Immature natural killer cell (primary cell): ENCODE measurements around the gene NME4. TPM values are rescaled to one million over a fixed set of nuclear protein-coding genes. Genes with fewer than 3 reads are reported as not detected.
"Not testable (repeated sequence)": the region's sequence is repeated elsewhere in the genome, so short reads cannot be mapped to it uniquely, and the experiment has no call there.

Experiments used
- DNase-seq, 3 donors: peaks; one replicate each; pipeline ENCODE4 v3.0.0; 2022; ENCODE audit warnings: mixed read lengths in 1 of 3
- H3K27ac Mint-ChIP-seq, 6 donors: one replicate each; pipeline ENCODE4 v1.8.0; 2020; ENCODE audit warnings: mixed read lengths in 6 of 6, mild to moderate bottlenecking in 5 of 6, inconsistent platforms in 4 of 6, moderate library complexity in 3 of 6
- H3K27me3 Mint-ChIP-seq, 3 donors: one replicate each; pipeline ENCODE4 v1.8.0; 2020 to 2021; ENCODE audit warnings: low read depth in 3 of 3, mild to moderate bottlenecking in 3 of 3, mixed read lengths in 3 of 3, moderate library complexity in 3 of 3, inconsistent platforms in 1 of 3
- H3K36me3 Mint-ChIP-seq, 3 donors: one replicate each; pipeline ENCODE4 v1.8.0; 2020; ENCODE audit warnings: mixed read lengths in 3 of 3, inconsistent platforms in 2 of 3, mild to moderate bottlenecking in 2 of 3
- H3K4me1 Mint-ChIP-seq, 2 donors: one replicate each; pipeline ENCODE4 v1.8.0; 2020; ENCODE audit warnings: inconsistent platforms in 2 of 2, mild to moderate bottlenecking in 2 of 2, mixed read lengths in 2 of 2, moderate library complexity in 1 of 2
- H3K4me3 Mint-ChIP-seq, 5 donors: one replicate each; pipeline ENCODE4 v1.8.0; 2020; ENCODE audit warnings: mild to moderate bottlenecking in 5 of 5, mixed read lengths in 5 of 5, inconsistent platforms in 3 of 5, moderate library complexity in 3 of 5
- H3K9me3 Mint-ChIP-seq, 6 donors: one replicate each; pipeline ENCODE4 v1.8.0; 2020; ENCODE audit warnings: mild to moderate bottlenecking in 6 of 6, mixed read lengths in 6 of 6, inconsistent platforms in 4 of 6, moderate library complexity in 3 of 6
- polyA plus RNA-seq, 3 donors: library from polyadenylated mRNA; unstranded; fragments of 300-500 nt; fragmentation: Illumina TruSeq; gene quantifications; one replicate each; pipeline ENCODE4 v1.2.3, GENCODE V29; 2021

Gene NME4
- polyA plus RNA-seq, 3 donors from 2014 or later, result 30.4 to 53.7 (median 36.5) TPM

GRCh38 chr16:375927-376816, 20.8 kb upstream of the NME4 start:
- Mint-ChIP-seq H3K36me3 (no peaks in the 10 kb centered on the region), H3K27ac (no peak overlapping the region), H3K27me3 (peaks cover 0 to 3% (median 1%) of the 10 kb centered on the region in 3 donors), H3K4me1 (peaks cover 0 to 13% of the 10 kb centered on the region in 2 donors), H3K9me3 (no peaks in the 10 kb centered on the region), H3K4me3 (no peak overlapping the region)
- DNase-seq, result no peak

GRCh38 chr16:376817-377418, 20.1 kb upstream of the NME4 start:
- Mint-ChIP-seq H3K4me1 (peaks cover 0 to 11% of the 10 kb centered on the region in 2 donors), H3K27me3 (peaks cover 0 to 3% (median 1%) of the 10 kb centered on the region in 3 donors), H3K4me3 (no peak overlapping the region), H3K27ac (no peak overlapping the region), H3K9me3 (no peaks in the 10 kb centered on the region), H3K36me3 (no peaks in the 10 kb centered on the region)
- no peak for DNase-seq

DNA sequence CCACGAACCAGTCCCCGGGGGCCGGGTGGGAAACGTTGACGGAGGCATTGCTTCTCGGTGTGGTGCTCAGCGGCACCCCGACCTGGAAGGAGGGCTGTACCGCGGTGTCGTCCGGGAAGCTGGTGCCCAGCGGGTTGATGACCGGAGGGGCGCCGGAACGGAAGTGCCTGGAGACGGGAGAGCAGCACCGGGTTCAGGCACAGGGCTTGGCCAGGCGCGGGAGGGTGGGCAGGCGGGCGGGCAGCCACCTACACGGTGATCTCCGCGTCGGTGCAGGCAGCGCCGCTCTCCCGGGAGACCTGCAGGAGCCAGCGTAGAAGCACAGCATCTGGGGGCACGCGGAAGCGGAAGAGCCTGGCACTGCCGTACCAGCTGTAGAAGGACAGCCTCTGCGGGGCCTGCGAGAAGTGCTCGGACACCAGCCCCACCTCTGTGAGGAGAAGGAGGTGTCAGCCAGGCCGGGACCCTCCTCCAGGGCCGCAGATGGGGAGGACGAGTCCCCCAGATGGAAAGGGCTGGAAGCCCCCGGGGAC, 19.5 kb upstream of the NME4 start:
- H3K4me1 Mint-ChIP-seq, result peaks cover 3 to 12% of the 10 kb centered on the region in 2 donors
- no peak overlapping the region for H3K27ac Mint-ChIP-seq
- H3K27me3 Mint-ChIP-seq, result peaks cover 2 to 5% (median 4%) of the 10 kb centered on the region in 3 donors
- H3K36me3 Mint-ChIP-seq, result no peaks in the 10 kb centered on the region
- no peak for DNase-seq
- no peaks in the 10 kb centered on the region for H3K9me3 Mint-ChIP-seq
- no peak overlapping the region for H3K4me3 Mint-ChIP-seq

DNA sequence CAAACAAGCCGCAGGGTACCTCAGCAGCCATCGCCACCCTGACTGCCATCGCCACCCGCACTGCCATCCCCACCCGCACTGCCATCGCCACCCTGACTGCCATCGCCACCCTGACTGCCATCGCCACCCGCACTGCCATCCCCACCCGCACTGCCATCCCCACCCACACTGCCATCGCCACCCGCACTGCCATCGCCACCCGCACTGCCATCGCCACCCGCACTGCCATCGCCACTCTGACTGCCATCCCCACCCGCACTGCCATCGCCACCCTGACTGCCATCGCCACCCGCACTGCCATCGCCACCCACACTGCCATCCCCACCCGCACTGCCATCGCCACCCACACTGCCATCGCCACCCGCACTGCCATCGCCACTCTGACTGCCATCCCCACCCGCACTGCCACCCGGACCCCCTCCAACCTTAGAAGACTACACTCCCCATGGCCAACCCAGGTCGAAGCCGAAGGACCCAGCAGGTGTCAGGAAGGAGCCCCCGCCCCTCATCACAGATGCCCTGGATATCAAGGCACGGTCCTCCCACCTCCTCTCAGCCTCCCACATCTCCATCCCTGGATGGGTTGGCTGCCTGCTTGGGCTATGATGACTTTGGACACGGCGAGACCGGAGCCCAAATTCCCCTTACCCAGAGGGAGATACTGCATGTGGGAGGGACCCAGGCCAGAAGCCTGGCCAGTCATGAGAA, 18.7 kb upstream of the NME4 start:
- not testable (repeated sequence) for H3K9me3 Mint-ChIP-seq, H3K27ac Mint-ChIP-seq, H3K36me3 Mint-ChIP-seq, DNase-seq
- H3K4me3 Mint-ChIP-seq, result peak overlapping the region in 1 of 5 donors; percentile 14
- H3K4me1 Mint-ChIP-seq, result peaks cover 11 to 19% of the 10 kb centered on the region in 2 donors
- peaks cover 6 to 10% (median 7%) of the 10 kb centered on the region in 3 donors for H3K27me3 Mint-ChIP-seq

DNA sequence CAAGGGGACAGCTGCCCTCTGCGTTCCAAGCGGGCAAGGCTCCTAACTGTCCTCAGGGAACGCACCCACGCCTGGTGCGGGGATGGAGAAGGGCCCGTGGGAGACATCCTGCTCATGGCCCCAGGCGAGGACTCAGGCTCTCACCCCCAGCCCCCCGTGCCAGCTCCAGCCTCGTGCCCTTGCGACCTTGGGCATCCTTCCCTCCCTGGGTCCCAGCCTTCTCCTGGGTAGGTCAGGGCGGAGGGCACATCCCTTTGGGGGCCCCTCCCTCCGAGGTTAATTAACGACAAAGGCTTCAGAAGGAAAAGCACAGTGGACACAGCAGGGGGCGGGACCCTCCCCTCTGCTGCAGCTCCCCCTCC, 18.2 kb upstream of the NME4 start:
- DNase-seq, result no peak
- H3K4me1 Mint-ChIP-seq, result peaks cover 15 to 24% of the 10 kb centered on the region in 2 donors
- peaks cover 6 to 11% (median 8%) of the 10 kb centered on the region in 3 donors for H3K27me3 Mint-ChIP-seq
- H3K4me3 Mint-ChIP-seq, result peak overlapping the region in 2 of 5 donors; percentile 5 to 14
- no peak overlapping the region for H3K27ac Mint-ChIP-seq
- H3K36me3 Mint-ChIP-seq, result no peaks in the 10 kb centered on the region
- H3K9me3 Mint-ChIP-seq, result no peaks in the 10 kb centered on the region

- H3K36me3 Mint-ChIP-seq, result no peaks in the 10 kb centered on the region
- no peaks in the 10 kb centered on the region for H3K9me3 Mint-ChIP-seq
- H3K4me3 Mint-ChIP-seq, result peak overlapping the region; percentile 21 to 80 (median 69)
- no peak for DNase-seq
- peaks cover 15 to 24% of the 10 kb centered on the region in 2 donors for H3K4me1 Mint-ChIP-seq
- H3K27me3 Mint-ChIP-seq, result peaks cover 6 to 11% (median 8%) of the 10 kb centered on the region in 3 donors
- peak overlapping the region in 3 of 6 donors; percentile 30 to 55 (median 34) for H3K27ac Mint-ChIP-seq
Observed at GRCh38 chr16:379183-379960, 17.6 kb upstream of the NME4 start.

- H3K4me3 Mint-ChIP-seq, result peak overlapping the region; percentile 69 to 80 (median 74)
- H3K4me1 Mint-ChIP-seq, result peaks cover 15 to 24% of the 10 kb centered on the region in 2 donors
- DNase-seq, result no peak
- H3K9me3 Mint-ChIP-seq, result no peaks in the 10 kb centered on the region
- no peaks in the 10 kb centered on the region for H3K36me3 Mint-ChIP-seq
- H3K27ac Mint-ChIP-seq, result peak overlapping the region in 4 of 6 donors; percentile 16 to 77 (median 60)
- peaks cover 6 to 11% (median 8%) of the 10 kb centered on the region in 3 donors for H3K27me3 Mint-ChIP-seq
Observed at GRCh38 chr16:379961-380761, 16.8 kb upstream of the NME4 start.

DNA sequence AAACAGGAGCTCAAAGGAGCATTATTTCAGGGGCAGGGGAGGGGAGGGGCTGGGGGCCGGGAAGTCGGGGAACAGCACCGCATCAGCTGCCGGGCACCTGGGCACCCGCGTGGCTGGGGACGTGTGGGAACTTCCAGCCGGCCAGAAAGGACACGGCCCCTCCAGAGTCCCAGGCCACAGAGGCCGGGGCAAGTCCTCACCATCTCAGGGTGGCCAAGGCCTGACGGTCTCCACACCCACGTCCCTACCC, 16.3 kb upstream of the NME4 start:
- no peak for DNase-seq
- H3K4me1 Mint-ChIP-seq, result peaks cover 15 to 24% of the 10 kb centered on the region in 2 donors
- peaks cover 6 to 11% (median 8%) of the 10 kb centered on the region in 3 donors for H3K27me3 Mint-ChIP-seq
- H3K9me3 Mint-ChIP-seq, result no peaks in the 10 kb centered on the region
- H3K27ac Mint-ChIP-seq, result peak overlapping the region in 1 of 6 donors; percentile 45
- H3K4me3 Mint-ChIP-seq, result peak overlapping the region; percentile 55 to 80 (median 73)
- H3K36me3 Mint-ChIP-seq, result no peaks in the 10 kb centered on the region

GRCh38 chr16:381012-381788, 15.8 kb upstream of the NME4 start:
- Mint-ChIP-seq H3K36me3 (no peaks in the 10 kb centered on the region), H3K4me1 (peaks cover 15 to 24% of the 10 kb centered on the region in 2 donors), H3K27ac (peak overlapping the region in 1 of 6 donors; percentile 45), H3K27me3 (peaks cover 6 to 11% (median 8%) of the 10 kb centered on the region in 3 donors), H3K9me3 (no peaks in the 10 kb centered on the region), H3K4me3 (peak overlapping the region; percentile 55 to 78 (median 70))
- DNase-seq, result no peak

DNA sequence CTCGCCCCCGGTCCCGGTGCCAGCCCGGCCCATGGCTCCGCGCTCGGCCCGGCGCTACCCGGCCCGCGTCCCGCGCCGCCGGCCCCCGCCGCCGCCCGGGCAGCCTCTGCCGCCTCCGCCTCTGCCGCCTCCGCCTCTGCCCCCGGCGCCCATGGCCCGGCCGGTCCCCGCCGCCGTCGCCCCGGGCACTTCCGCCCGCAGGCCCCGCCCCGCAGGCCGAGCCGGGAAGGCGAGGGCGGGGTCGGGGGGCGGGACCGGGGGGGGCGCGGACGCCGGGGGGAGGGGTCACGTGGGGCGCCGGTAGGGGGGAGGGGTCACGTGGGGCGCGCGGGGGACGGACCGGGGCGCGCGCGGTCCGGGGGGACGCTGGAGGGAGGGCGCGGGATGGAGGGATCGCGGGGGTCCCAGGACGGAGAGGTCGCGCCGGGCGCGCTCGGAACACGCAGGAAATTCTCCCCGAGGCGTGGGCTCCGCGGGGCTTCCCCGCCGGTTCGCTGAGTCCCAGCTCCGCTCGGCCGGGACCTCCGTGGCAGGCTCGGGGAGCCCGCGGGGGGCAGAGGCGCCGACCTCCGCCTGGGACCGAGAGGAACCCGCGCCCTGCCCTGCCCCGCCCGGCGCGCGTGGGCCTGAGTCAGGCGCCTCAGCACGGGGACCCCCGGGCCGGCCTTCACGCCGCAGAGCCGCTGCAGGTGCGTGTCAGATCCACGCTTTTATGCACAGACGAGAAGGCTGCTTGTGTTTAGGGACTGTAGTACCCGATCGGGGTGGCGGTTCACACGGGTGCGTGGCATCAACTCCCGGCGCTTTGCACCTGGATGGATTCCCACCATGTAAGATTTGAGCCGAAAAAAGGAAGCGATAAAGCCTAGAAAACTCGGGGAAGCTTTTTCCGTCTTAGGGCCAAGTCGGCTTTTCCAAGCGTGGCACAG, 14.9 kb upstream of the NME4 start, which contains the start of gene PGAP6:
PGAP6 (minus strand) TSS at position 190 of the 929 bp plus-strand sequence; CDS start at position 33, 157 bp downstream.
- Mint-ChIP-seq H3K36me3 (no peaks in the 10 kb centered on the region), H3K27me3 (peaks cover 6 to 11% (median 10%) of the 10 kb centered on the region in 3 donors), H3K4me1 (peaks cover 15 to 24% of the 10 kb centered on the region in 2 donors), H3K27ac (peak within 1 kb of the TSS in 5 of 6 donors; percentile 72 to 88 (median 82)), H3K9me3 (no peaks in the 10 kb centered on the region), H3K4me3 (peak within 1 kb of the TSS; percentile 87 to 91 (median 88))
- DNase-seq, result peak; percentile 71 to 75 (median 71)
